ENCODE data around the gene SMIM29. TPM values are rescaled to one million over a fixed set of nuclear protein-coding genes. Genes with fewer than 3 reads are reported as not detected.

Gene SMIM29
- total RNA-seq, 1 donor from 2014 or later, result 5.3 TPM

DNA sequence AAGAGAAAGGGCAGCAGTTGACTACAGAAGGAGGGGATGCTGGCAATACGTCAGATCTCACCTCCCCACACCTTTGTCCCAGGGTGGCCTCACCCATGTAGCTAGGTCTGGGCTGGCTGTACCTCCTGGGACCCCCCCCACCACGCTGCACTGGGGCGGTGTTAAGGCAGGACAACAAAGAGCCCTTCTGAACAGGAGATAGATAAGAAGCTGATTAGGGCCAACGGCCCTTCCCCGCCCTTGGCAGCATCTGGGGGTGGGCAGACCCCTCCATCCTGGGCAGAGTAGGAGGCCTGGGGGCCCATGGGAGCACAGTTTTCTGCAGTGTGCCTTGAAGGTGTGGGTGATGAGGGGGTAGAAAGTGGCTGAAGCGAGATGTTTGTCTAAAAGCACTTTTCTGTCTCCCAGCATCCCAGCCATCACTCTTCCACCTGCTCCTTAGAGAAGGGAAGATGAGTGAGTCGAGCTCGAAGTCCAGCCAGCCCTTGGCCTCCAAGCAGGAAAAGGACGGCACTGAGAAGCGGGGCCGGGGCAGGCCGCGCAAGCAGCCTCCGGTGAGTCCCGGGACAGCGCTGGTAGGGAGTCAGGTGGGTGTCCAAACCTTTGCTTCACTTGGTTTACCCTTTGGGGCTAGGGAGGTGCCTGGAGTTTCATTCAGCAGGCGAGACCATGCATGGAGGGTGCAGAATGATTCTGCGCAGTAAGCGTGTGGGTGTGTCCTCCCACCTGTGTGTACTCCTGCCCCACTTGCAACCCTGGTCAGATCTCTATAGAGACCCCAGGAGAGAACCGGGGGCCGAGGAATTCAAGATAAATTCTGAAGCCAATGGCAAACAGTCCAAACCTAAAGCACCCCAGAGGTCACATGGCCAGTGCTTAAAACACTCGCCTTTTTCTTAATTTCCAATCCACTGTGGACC is 8.2 kb downstream of the SMIM29 start:
- Mint-ChIP-seq H3K36me3 (ENCODE audit: insufficient read depth) (peaks cover 23% of the 10 kb centered on the region), H3K27me3 (no peaks in the 10 kb centered on the region), H3K9me3 (ENCODE audit: low read depth) (no peaks in the 10 kb centered on the region), H3K27ac (no peak overlapping the region), H3K4me1 (ENCODE audit: low read depth) (peaks cover 18% of the 10 kb centered on the region), H3K4me3 (ENCODE audit: low read depth) (peak overlapping the region; percentile 24)
- TF ChIP-seq CTCF (IDR thresholded peaks at IDR 0.05; ENCODE audit: unreplicated experiment), result no peak
- no peak for DNase-seq (ENCODE audit: low spot score, unreplicated experiment)

DNA sequence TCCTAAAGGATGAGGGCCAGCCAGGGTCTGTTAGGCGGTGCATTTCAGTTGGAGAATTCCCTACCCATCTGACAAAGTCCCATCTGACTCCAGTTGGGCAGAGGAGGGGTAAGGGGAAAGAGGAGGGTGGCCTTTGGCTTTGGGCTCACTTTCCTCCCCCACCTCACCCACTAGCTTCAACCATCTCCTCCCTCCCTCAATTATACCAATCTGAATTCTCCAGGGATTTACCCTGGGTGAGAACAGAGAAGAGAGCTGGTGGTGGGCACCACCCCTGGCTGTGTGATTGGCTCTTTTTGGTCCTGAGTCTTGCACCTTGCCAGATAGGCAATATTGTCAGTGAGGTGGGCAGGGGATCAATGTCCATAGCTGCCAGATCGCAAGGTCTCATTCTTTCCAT is 8.9 kb downstream of the SMIM29 start:
- no peaks in the 10 kb centered on the region for H3K27me3 Mint-ChIP-seq
- peaks cover 21% of the 10 kb centered on the region for H3K36me3 Mint-ChIP-seq (ENCODE audit: insufficient read depth)
- H3K27ac Mint-ChIP-seq, result no peak overlapping the region
- H3K4me1 Mint-ChIP-seq (ENCODE audit: low read depth), result peaks cover 18% of the 10 kb centered on the region
- H3K4me3 Mint-ChIP-seq (ENCODE audit: low read depth), result peak overlapping the region; percentile 85
- no peak for DNase-seq (ENCODE audit: low spot score, unreplicated experiment)
- H3K9me3 Mint-ChIP-seq (ENCODE audit: low read depth), result no peaks in the 10 kb centered on the region
- no peak for TF ChIP-seq CTCF (IDR thresholded peaks at IDR 0.05; ENCODE audit: unreplicated experiment)

GRCh38 chr6:34239500-34239825 is 9.3 kb downstream of the SMIM29 start:
- no peaks in the 10 kb centered on the region for H3K9me3 Mint-ChIP-seq (ENCODE audit: low read depth)
- DNase-seq (ENCODE audit: low spot score, unreplicated experiment), result no peak
- TF ChIP-seq CTCF (IDR thresholded peaks at IDR 0.05; ENCODE audit: unreplicated experiment), result no peak
- H3K36me3 Mint-ChIP-seq (ENCODE audit: insufficient read depth), result peaks cover 21% of the 10 kb centered on the region
- peaks cover 19% of the 10 kb centered on the region for H3K4me1 Mint-ChIP-seq (ENCODE audit: low read depth)
- H3K27me3 Mint-ChIP-seq, result no peaks in the 10 kb centered on the region
- peak overlapping the region; percentile 56 for H3K27ac Mint-ChIP-seq
- H3K4me3 Mint-ChIP-seq (ENCODE audit: low read depth), result peak overlapping the region; percentile 85

DNA sequence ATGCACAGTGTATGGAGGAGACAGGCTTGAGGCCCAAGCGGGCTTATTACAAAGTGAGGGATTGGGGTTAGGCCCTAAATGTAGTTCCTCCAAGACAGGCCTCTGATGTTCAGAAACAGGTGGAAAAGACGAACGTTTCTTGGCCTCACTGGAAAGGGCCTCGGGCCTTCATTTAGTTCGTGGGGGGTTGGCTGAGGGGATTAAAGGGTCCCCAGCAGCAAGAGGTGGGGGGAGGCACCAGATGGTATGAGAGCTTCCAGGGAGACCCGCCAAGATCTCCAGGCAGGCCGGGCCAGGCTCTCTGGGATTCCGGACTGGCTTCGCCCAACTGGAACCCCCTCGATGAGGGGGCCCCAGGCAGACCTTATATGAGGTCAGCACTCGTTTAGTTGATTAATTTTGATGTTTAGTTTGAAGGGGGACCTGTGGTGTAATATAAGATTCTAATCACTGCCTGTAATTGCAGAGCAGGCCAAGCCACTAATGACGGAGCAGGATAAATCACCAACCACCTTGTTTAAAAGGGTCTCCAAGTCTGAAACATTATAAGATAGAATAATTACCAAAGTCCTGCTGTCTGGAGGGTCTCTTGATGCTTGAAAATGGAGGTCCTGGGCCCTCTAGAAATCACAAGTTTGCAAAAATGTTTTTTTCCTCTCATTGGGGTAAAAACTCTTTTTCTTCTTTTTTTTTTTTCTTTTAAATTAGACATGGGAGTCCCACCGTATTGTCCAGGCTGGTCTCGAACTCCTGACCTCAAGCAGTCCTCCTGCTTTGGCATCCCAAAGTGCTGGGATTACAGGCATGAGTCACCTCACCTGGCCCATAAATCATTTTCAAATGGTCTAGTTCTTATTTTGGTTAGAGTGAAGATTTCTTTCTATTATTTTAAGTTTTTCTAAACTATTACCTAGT is 10.0 kb downstream of the SMIM29 start:
- H3K27ac Mint-ChIP-seq, result peak overlapping the region; percentile 89
- H3K9me3 Mint-ChIP-seq (ENCODE audit: low read depth), result no peaks in the 10 kb centered on the region
- H3K27me3 Mint-ChIP-seq, result no peaks in the 10 kb centered on the region
- peaks cover 25% of the 10 kb centered on the region for H3K4me1 Mint-ChIP-seq (ENCODE audit: low read depth)
- no peak for DNase-seq (ENCODE audit: low spot score, unreplicated experiment)
- H3K36me3 Mint-ChIP-seq (ENCODE audit: insufficient read depth), result peaks cover 21% of the 10 kb centered on the region
- TF ChIP-seq CTCF (IDR thresholded peaks at IDR 0.05; ENCODE audit: unreplicated experiment), result no peak
- H3K4me3 Mint-ChIP-seq (ENCODE audit: low read depth), result peak overlapping the region; percentile 85

Measured in progenitor cell of endocrine pancreas (in vitro differentiated cells).